GM23338 (cell line): ENCODE measurements around the gene DDX46. TPM values are rescaled to one million over a fixed set of nuclear protein-coding genes. Genes with fewer than 3 reads are reported as not detected.

ENCODE experiments used
- ATAC-seq: fragments of 200-7000 bp; cut with Tn5 transposase; 3 replicates; pipeline ENCODE4 v1.9.1; 2020
- DNase-seq: peaks from one replicate; pipeline ENCODE4 v3.0.0-alpha.2; 2015; ENCODE audit warnings: low spot score
- H2AFZ ChIP-seq: fragments of 200-600 bp; sonication (generic); 2 replicates; pipeline ENCODE4 v1.8.0; 2016; ENCODE audit warnings: antibody characterized with exemption, mild to moderate bottlenecking, moderate library complexity
- H3F3A ChIP-seq: fragments of 200-600 bp; sonication (generic); replicated peaks from 2 replicates; pipeline ENCODE4 v1.8.0; 2017; ENCODE audit warnings: antibody characterized with exemption, mixed run types, low read depth
- H3K27ac ChIP-seq: fragments of 200-600 bp; sonication (generic); 2 replicates; pipeline ENCODE4 v1.6.1; 2016; ENCODE audit warnings: low read depth
- H3K27me3 ChIP-seq: fragments of 200-600 bp; sonication (generic); 2 replicates; pipeline ENCODE4 v1.8.0; 2016; ENCODE audit warnings: mild to moderate bottlenecking, mixed run types, moderate library complexity; ENCODE audit not compliant: insufficient read depth
- H3K36me3 ChIP-seq: fragments of 200-600 bp; sonication (generic); 2 replicates; pipeline ENCODE4 v1.8.0; 2016; ENCODE audit warnings: mild to moderate bottlenecking; ENCODE audit not compliant: insufficient read depth
- H3K4me1 ChIP-seq: fragments of 200-600 bp; sonication (generic); 2 replicates; pipeline ENCODE4 v1.8.0; 2016; ENCODE audit warnings: mild to moderate bottlenecking, moderate library complexity; ENCODE audit not compliant: insufficient read depth
- H3K4me2 ChIP-seq: fragments of 200-600 bp; sonication (generic); 2 replicates; pipeline ENCODE4 v1.7.1; 2017; ENCODE audit warnings: mixed run types
- H3K4me3 ChIP-seq: fragments of 200-600 bp; sonication (generic); 2 replicates; pipeline ENCODE4 v1.6.1; 2016; ENCODE audit warnings: mixed run types
- H3K79me2 ChIP-seq: fragments of 200-600 bp; sonication (generic); replicated peaks from 2 replicates; pipeline ENCODE4 v1.8.0; 2017; ENCODE audit warnings: mild to moderate bottlenecking; ENCODE audit not compliant: insufficient read depth
- H3K9me2 ChIP-seq: fragments of 200-600 bp; sonication (generic); 2 replicates; pipeline ENCODE4 v1.8.0; 2017; ENCODE audit not compliant: insufficient read depth
- H4K20me1 ChIP-seq: fragments of 200-600 bp; sonication (generic); replicated peaks from 2 replicates; pipeline ENCODE4 v1.8.0; 2017; ENCODE audit warnings: mild to moderate bottlenecking; ENCODE audit not compliant: insufficient read depth
- H3K27ac Mint-ChIP-seq: 2 replicates; pipeline ENCODE4 v1.8.0; 2020; ENCODE audit warnings: inconsistent platforms, mild to moderate bottlenecking, moderate library complexity, mixed read lengths
- H3K27me3 Mint-ChIP-seq: 3 replicates; pipeline ENCODE4 v1.8.0; 2022; ENCODE audit warnings: low read depth, mild to moderate bottlenecking, moderate library complexity, mixed read lengths, inconsistent platforms; ENCODE audit not compliant: insufficient read depth, poor library complexity
- H3K36me3 Mint-ChIP-seq: 3 replicates; pipeline ENCODE4 v1.8.0; 2021; ENCODE audit warnings: low read depth, mild to moderate bottlenecking, inconsistent platforms, moderate library complexity, mixed read lengths
- H3K4me1 Mint-ChIP-seq: 3 replicates; pipeline ENCODE4 v1.8.0; 2020; ENCODE audit warnings: mild to moderate bottlenecking, inconsistent platforms, mixed read lengths
- H3K4me3 Mint-ChIP-seq: 3 replicates; pipeline ENCODE4 v1.8.0; 2021; ENCODE audit warnings: moderate library complexity, mild to moderate bottlenecking, inconsistent platforms, mixed read lengths
- H3K9me3 Mint-ChIP-seq: 3 replicates; pipeline ENCODE4 v1.8.0; 2020; ENCODE audit warnings: moderate library complexity, mild to moderate bottlenecking, inconsistent platforms, mixed read lengths
- CREB1 ChIP-seq: fragments of 250-450 bp; sonication (Bioruptor Pico); IDR thresholded peaks from 2 replicates; pipeline ENCODE4 v1.5.0; 2020; ENCODE audit warnings: low read depth, mild to moderate bottlenecking, moderate library complexity
- EZH2 ChIP-seq: fragments of 200-600 bp; sonication (generic); IDR thresholded peaks from one replicate; pipeline ENCODE4 v1.8.0; 2017; ENCODE audit warnings: antibody characterized with exemption, mild to moderate bottlenecking, low read depth; ENCODE audit not compliant: unreplicated experiment
- EZH2phosphoT487 ChIP-seq: fragments of 200-600 bp; sonication (generic); IDR thresholded peaks from one replicate; pipeline ENCODE4 v1.8.1; 2018; ENCODE audit warnings: antibody characterized with exemption; ENCODE audit not compliant: unreplicated experiment
- JUNB ChIP-seq: IDR thresholded peaks from one replicate; pipeline ENCODE4 v1.6.1; 2016; ENCODE audit warnings: antibody characterized with exemption; ENCODE audit not compliant: unreplicated experiment
- NANOG ChIP-seq: IDR thresholded peaks from 2 replicates; pipeline ENCODE4 v1.6.1; 2016; ENCODE audit warnings: antibody characterized with exemption, borderline replicate concordance
- POLR2AphosphoS5 ChIP-seq: IDR thresholded peaks from 2 replicates; pipeline ENCODE4 v1.6.1; 2016; ENCODE audit warnings: antibody characterized with exemption, low read depth
- STAT1 ChIP-seq: IDR thresholded peaks from one replicate; pipeline ENCODE4 v1.6.1; 2016; ENCODE audit warnings: antibody characterized with exemption; ENCODE audit not compliant: unreplicated experiment
- polyA plus RNA-seq: library from polyadenylated mRNA; unstranded; fragments of >200 nt; fragmentation: Nextera tagmentation; extraction: Ambion mirVana; gene quantifications from 2 replicates; pipeline ENCODE4 v1.2.1, GENCODE V29; 2016
- total RNA-seq: library from RNA; depleted of rRNA; stranded (reverse); fragments of >200 nt; shearing (Covaris generic); gene quantifications from 2 replicates; pipeline ENCODE4 v1.2.3, GENCODE V29; 2014
- TF ChIP-seq, protein P1 (sequence below): IDR thresholded peaks from one replicate; pipeline ENCODE4 v1.6.1; 2018; ENCODE audit warnings: antibody characterized with exemption; ENCODE audit not compliant: unreplicated experiment
- TF ChIP-seq, protein P2 (sequence below): IDR thresholded peaks from 2 replicates; pipeline ENCODE4 v1.6.1; 2016; ENCODE audit warnings: antibody characterized with exemption
- TF ChIP-seq, protein P3 (sequence below), 2 experiments: fragments of 200-600 bp in 1 of 2; sonication (generic) in 1 of 2; conservative IDR thresholded peaks; 2 replicates each; pipeline versions ENCODE4 v1.5.1 to v1.6.1; 2016 to 2017; ENCODE audit warnings: antibody characterized with exemption in 2 of 2, low read depth in 2 of 2, mild to moderate bottlenecking in 2 of 2, moderate library complexity in 1 of 2

The DDX46 gene
- total and polyA plus RNA-seq, 2 experiments from 2014 or later, result 85.6 to 91.4 TPM

DNA sequence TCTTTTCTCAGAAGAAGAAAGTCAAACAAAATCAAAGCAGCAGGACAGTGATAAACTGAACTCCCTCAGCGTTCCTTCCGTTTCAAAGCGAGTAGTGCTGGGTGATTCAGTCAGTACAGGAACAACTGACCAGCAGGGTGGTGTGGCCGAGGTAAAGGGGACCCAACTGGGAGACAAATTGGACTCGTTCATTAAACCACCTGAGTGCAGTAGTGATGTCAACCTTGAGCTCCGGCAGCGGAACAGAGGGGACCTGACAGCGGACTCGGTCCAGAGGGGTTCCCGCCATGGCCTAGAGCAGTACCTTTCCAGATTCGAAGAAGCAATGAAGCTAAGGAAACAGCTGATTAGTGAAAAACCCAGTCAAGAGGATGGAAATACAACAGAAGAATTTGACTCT is 17.5 kb upstream of the DDX46 start:
- no peak overlapping the region for H3K27ac ChIP-seq
- peaks cover 2% of the 10 kb centered on the region for H3K27me3 Mint-ChIP-seq
- DNase-seq, result no peak
- no peak for ATAC-seq
- no peaks in the 10 kb centered on the region for H3F3A ChIP-seq
- peaks cover 19% of the 10 kb centered on the region; the same call in 2 of the 3 replicates for H3K36me3 Mint-ChIP-seq
- peaks cover 12% of the 10 kb centered on the region; the same call in 2 of the 3 replicates for H3K4me1 Mint-ChIP-seq
- no peak overlapping the region for H3K4me3 Mint-ChIP-seq
- no peaks in the 10 kb centered on the region for H3K9me2 ChIP-seq
- no peaks in the 10 kb centered on the region for H3K9me3 Mint-ChIP-seq
- H3K79me2 ChIP-seq, result peaks cover 46% of the 10 kb centered on the region
- H2AFZ ChIP-seq, result no peak overlapping the region
- peaks cover 3% of the 10 kb centered on the region; the same call in 1 of the 2 replicates for H3K4me1 ChIP-seq
- no peaks in the 10 kb centered on the region for H3K27me3 ChIP-seq
- TF ChIP-seq, protein P1, sequence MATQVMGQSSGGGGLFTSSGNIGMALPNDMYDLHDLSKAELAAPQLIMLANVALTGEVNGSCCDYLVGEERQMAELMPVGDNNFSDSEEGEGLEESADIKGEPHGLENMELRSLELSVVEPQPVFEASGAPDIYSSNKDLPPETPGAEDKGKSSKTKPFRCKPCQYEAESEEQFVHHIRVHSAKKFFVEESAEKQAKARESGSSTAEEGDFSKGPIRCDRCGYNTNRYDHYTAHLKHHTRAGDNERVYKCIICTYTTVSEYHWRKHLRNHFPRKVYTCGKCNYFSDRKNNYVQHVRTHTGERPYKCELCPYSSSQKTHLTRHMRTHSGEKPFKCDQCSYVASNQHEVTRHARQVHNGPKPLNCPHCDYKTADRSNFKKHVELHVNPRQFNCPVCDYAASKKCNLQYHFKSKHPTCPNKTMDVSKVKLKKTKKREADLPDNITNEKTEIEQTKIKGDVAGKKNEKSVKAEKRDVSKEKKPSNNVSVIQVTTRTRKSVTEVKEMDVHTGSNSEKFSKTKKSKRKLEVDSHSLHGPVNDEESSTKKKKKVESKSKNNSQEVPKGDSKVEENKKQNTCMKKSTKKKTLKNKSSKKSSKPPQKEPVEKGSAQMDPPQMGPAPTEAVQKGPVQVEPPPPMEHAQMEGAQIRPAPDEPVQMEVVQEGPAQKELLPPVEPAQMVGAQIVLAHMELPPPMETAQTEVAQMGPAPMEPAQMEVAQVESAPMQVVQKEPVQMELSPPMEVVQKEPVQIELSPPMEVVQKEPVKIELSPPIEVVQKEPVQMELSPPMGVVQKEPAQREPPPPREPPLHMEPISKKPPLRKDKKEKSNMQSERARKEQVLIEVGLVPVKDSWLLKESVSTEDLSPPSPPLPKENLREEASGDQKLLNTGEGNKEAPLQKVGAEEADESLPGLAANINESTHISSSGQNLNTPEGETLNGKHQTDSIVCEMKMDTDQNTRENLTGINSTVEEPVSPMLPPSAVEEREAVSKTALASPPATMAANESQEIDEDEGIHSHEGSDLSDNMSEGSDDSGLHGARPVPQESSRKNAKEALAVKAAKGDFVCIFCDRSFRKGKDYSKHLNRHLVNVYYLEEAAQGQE, result no peak
- no peak for TF ChIP-seq CREB1 (CRISPR knock-in tag)
- TF ChIP-seq STAT1, result no peak
- TF ChIP-seq NANOG, result no peak
- TF ChIP-seq EZH2, result no peak
- no peak for TF ChIP-seq EZH2phosphoT487
- no peak for TF ChIP-seq POLR2AphosphoS5
- no peak for TF ChIP-seq JUNB
- TF ChIP-seq, protein P2, sequence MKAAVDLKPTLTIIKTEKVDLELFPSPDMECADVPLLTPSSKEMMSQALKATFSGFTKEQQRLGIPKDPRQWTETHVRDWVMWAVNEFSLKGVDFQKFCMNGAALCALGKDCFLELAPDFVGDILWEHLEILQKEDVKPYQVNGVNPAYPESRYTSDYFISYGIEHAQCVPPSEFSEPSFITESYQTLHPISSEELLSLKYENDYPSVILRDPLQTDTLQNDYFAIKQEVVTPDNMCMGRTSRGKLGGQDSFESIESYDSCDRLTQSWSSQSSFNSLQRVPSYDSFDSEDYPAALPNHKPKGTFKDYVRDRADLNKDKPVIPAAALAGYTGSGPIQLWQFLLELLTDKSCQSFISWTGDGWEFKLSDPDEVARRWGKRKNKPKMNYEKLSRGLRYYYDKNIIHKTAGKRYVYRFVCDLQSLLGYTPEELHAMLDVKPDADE, result no peak
- TF ChIP-seq, protein P3, sequence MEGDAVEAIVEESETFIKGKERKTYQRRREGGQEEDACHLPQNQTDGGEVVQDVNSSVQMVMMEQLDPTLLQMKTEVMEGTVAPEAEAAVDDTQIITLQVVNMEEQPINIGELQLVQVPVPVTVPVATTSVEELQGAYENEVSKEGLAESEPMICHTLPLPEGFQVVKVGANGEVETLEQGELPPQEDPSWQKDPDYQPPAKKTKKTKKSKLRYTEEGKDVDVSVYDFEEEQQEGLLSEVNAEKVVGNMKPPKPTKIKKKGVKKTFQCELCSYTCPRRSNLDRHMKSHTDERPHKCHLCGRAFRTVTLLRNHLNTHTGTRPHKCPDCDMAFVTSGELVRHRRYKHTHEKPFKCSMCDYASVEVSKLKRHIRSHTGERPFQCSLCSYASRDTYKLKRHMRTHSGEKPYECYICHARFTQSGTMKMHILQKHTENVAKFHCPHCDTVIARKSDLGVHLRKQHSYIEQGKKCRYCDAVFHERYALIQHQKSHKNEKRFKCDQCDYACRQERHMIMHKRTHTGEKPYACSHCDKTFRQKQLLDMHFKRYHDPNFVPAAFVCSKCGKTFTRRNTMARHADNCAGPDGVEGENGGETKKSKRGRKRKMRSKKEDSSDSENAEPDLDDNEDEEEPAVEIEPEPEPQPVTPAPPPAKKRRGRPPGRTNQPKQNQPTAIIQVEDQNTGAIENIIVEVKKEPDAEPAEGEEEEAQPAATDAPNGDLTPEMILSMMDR (conservative IDR thresholded peaks at IDR 0.05; ENCODE audit: low read depth in 2 of 2), result no peak
- H3K4me2 ChIP-seq, result no peak overlapping the region
- no peak overlapping the region for H3K4me3 ChIP-seq
- H4K20me1 ChIP-seq, result peaks cover 8% of the 10 kb centered on the region; the same call in 1 of the 2 replicates
- peaks cover 15% of the 10 kb centered on the region; the same call in 1 of the 2 replicates for H3K36me3 ChIP-seq
- H3K27ac Mint-ChIP-seq, result no peak overlapping the region
